GM12801 (cell line): ENCODE results near the gene RBM20.

Experiments
- CTCF ChIP-seq: IDR thresholded peaks from one replicate; pipeline ENCODE4 v1.5.1; 2011; ENCODE audit warnings: control low read depth; ENCODE audit not compliant: insufficient read length; ENCODE audit errors: extremely low read depth

Gene RBM20

GRCh38 chr10:110641256-110641655, 2.9 kb upstream of the RBM20 start:
- TF ChIP-seq CTCF, result no peak

- no peak for TF ChIP-seq CTCF
Observed at GRCh38 chr10:110642204-110643034, 1.7 kb upstream of the RBM20 start.

- no peak for TF ChIP-seq CTCF
Observed at GRCh38 chr10:110643035-110643652, 992 bp upstream of the RBM20 start.

- no peak for TF ChIP-seq CTCF
Observed at GRCh38 chr10:110644598-110645462, 694 bp downstream of the RBM20 start.

- no peak for TF ChIP-seq CTCF
Observed at GRCh38 chr10:110646417-110647135, 2.4 kb downstream of the RBM20 start.

GRCh38 chr10:110647136-110647430, 2.9 kb downstream of the RBM20 start:
- no peak for TF ChIP-seq CTCF
